Choroid plexus epithelial cell (primary cell): ENCODE data around the gene GABRB1.

Experiments used
- DNase-seq: peaks from one replicate; pipeline ENCODE4 v3.0.0-alpha.2; 2010; ENCODE audit warnings: low read depth
- H3K4me3 ChIP-seq: 2 replicates; pipeline ENCODE4 v1.5.1; 2011; ENCODE audit warnings: low read depth, mild to moderate bottlenecking, control low read depth, low read length, moderate library complexity
- TF ChIP-seq, protein P1 (sequence below): conservative IDR thresholded peaks from 2 replicates; pipeline ENCODE4 v1.5.1; 2011; ENCODE audit warnings: low read depth, mild to moderate bottlenecking, control low read depth, inconsistent platforms, low read length, moderate library complexity

The GABRB1 gene

DNA sequence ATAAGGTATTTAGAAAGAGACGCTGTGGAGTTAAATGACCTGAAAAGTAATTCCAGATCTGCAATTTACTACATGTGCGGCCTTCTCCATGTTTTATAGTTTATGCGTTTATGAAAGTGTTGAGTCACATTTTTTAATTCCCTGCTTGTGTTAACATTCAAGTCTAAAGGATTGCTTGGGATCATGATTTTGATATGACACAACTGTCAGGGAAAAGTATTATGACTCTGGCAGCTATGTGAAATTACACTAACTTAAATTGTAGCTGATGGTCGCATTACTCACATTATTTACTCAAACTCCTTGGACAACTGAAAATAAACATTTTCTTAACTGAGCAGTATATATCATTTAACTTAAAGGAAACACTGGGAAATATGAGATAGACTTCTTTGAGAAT lies 14.3 kb upstream of the GABRB1 start:
- DNase-seq, result no peak
- H3K4me3 ChIP-seq, result no peak overlapping the region
- TF ChIP-seq, protein P1, sequence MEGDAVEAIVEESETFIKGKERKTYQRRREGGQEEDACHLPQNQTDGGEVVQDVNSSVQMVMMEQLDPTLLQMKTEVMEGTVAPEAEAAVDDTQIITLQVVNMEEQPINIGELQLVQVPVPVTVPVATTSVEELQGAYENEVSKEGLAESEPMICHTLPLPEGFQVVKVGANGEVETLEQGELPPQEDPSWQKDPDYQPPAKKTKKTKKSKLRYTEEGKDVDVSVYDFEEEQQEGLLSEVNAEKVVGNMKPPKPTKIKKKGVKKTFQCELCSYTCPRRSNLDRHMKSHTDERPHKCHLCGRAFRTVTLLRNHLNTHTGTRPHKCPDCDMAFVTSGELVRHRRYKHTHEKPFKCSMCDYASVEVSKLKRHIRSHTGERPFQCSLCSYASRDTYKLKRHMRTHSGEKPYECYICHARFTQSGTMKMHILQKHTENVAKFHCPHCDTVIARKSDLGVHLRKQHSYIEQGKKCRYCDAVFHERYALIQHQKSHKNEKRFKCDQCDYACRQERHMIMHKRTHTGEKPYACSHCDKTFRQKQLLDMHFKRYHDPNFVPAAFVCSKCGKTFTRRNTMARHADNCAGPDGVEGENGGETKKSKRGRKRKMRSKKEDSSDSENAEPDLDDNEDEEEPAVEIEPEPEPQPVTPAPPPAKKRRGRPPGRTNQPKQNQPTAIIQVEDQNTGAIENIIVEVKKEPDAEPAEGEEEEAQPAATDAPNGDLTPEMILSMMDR, result no peak

DNA sequence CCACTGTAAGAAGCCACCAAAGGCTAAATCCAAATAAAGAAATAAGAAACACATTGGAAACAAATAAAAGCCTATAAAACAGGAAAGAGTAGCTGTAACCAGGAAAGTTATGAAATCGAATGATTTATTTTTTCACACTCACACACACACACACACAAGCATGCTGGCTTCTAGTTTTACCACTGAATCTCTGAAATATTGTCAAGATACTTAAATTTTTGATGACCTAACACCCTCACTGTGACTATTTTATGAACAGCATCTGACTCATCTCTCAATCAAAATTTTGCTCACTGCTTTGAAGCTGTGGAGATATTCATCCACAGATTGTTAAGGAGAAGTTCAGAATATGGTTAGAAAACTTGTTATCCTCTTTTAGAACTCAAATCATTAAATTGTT lies 13.9 kb upstream of the GABRB1 start:
- TF ChIP-seq, protein P1, result no peak
- DNase-seq, result no peak
- no peak overlapping the region for H3K4me3 ChIP-seq

DNA sequence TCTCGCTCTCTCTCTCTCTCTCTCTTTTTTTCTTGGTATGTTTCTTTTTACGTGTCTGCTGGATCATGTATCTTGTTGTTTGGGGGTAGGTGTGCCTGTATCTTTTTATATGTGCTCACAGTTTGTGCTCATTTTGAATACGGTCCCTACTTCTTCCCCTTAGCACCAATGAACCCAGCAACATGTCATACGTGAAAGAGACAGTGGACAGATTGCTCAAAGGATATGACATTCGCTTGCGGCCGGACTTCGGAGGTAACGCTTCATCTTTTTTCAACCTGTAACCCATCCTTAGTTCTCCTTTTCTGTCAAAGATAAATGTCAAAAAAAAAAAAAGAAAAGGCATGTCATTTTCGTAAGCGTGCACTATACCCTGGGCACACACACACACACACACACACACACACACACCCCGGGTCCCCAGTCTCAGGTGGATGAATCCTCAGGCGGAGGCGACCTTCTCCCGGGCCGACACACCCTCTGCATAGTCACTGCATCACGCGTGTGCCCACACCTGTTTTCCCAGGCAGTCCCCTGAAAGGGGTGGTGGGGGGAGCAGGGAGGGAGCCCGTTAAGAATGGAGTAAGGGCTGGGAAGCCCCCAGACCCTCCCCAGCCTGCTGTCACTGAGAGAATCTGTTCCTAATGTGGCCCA lies 511 bp downstream of the GABRB1 start:
- peak overlapping the region; percentile 64 for H3K4me3 ChIP-seq
- no peak for DNase-seq
- TF ChIP-seq, protein P1, result no peak

DNA sequence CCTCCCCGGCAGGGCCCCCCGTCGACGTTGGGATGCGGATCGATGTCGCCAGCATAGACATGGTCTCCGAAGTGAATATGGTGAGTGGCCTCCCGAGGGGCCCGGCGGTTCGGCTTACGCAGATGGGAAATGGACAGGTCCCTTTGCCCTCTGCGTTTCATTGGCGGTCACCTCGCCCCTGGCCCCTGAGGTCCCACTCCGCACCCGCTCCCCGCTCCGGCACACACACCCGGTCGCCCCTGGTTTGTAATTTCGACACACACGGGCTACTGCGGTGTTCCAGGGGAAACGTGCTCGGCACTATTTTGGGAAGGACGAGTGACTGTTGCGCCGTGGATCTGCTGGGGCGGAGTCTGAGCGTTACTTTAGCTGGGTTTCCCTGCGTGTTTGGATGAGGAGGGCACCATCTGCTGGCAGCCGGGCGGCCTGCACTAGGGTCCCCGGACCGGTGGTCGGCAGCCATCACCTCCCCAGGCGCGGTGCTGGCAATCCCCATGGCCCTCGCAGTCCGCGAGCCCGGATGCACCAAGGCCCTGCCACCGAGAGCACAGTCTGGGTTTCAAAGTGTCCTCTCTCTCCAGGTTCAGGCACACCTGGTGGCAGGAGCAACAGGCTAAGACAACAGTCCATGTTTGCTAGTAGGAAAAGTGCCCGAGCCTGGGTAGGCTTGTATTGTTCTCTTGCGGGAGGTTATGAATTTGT lies 1.2 kb downstream of the GABRB1 start:
- peak; percentile 65 for DNase-seq
- peak overlapping the region; percentile 64 for H3K4me3 ChIP-seq
- TF ChIP-seq, protein P1, result peak; percentile 91

DNA sequence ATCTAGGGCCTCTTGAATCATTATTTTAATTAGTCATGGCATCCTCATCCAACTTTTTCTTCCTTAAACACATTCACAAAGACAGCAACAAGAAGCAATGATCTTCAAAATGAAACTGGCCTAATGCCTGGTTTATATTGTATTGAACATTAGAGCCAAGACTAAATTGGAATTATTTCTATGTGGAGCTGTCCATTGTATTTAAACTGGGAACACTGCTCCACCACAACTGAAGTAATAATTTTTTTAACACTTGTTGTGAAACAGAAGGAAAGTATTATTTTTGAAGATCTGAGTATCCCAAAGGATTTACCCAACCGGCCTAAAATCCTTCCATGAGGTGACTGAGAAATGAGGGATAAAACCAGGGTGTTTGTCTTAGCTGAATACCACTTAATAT lies 6.9 kb downstream of the GABRB1 start:
- no peak overlapping the region for H3K4me3 ChIP-seq
- TF ChIP-seq, protein P1, result no peak
- DNase-seq, result no peak

DNA sequence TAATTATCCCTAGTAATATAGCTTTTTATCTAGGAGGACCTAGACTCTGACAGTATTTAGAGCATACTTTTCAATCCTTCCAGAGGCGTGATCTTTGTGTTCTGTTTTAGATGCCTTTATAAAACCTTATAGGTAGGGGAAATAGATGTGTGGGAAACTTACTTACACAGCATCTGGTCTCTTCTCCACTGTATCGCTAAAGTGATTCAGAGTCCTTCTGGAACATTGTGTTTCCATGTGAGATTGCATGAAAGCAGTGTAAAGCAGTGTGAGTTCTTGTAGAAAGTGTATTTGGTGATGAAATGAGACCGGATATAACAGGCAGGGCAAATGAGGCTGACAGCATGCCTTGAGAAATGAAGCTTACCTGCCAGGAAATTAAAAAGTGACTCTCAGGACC lies 9.5 kb downstream of the GABRB1 start:
- TF ChIP-seq, protein P1, result no peak
- no peak overlapping the region for H3K4me3 ChIP-seq
- DNase-seq, result no peak

DNA sequence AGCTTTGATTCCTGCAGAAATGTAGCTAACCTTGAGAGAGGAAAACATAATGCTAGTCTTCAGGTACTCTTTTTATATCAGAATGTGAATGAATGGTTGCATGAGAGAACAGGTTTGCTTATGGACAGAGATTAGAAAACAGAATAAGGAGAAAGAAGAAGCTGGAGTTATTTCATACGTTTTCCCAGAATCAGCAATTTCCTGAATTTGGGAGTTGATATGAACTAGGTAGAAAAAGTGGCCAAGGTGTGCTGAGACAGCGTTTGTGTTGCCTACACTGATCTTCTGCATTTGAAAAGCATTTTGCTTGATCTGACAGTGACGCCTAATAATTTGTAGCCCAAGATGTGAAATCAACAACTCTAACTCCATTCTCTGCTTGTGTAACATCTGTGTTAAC lies 12.5 kb downstream of the GABRB1 start:
- no peak for DNase-seq
- H3K4me3 ChIP-seq, result no peak overlapping the region
- TF ChIP-seq, protein P1, result no peak
